ENCODE measurements around the gene GOLGA8B.
"Not testable (repeated sequence)": the region's sequence is repeated elsewhere in the genome, so short reads cannot be mapped to it uniquely, and the experiment has no call there.

The GOLGA8B gene

GRCh38 chr15:34543860-34544649 is 39.4 kb downstream of the GOLGA8B start:
- not testable (repeated sequence) for DNase-seq

GRCh38 chr15:34535857-34536256 is 47.6 kb downstream of the GOLGA8B start:
- not testable (repeated sequence) for DNase-seq

Measured in erythroblast (primary cell).